AG09309 (cell line): ENCODE results near the gene TWIST1.

Experiments
- DNase-seq: peaks from one replicate; pipeline ENCODE4 v3.0.0-alpha.2; 2010; ENCODE audit warnings: low read depth
- H3K4me3 ChIP-seq: 2 replicates; pipeline ENCODE4 v1.5.1; 2011; ENCODE audit warnings: mild to moderate bottlenecking, low read depth, low read length, moderate library complexity; ENCODE audit not compliant: control insufficient read depth
- TF ChIP-seq, protein P1 (sequence below): IDR thresholded peaks from 2 replicates; pipeline ENCODE4 v1.5.1; 2011; ENCODE audit warnings: mild to moderate bottlenecking, low read depth, low read length, inconsistent platforms; ENCODE audit not compliant: insufficient read depth, control insufficient read depth; ENCODE audit errors: missing control alignments

Gene TWIST1

DNA sequence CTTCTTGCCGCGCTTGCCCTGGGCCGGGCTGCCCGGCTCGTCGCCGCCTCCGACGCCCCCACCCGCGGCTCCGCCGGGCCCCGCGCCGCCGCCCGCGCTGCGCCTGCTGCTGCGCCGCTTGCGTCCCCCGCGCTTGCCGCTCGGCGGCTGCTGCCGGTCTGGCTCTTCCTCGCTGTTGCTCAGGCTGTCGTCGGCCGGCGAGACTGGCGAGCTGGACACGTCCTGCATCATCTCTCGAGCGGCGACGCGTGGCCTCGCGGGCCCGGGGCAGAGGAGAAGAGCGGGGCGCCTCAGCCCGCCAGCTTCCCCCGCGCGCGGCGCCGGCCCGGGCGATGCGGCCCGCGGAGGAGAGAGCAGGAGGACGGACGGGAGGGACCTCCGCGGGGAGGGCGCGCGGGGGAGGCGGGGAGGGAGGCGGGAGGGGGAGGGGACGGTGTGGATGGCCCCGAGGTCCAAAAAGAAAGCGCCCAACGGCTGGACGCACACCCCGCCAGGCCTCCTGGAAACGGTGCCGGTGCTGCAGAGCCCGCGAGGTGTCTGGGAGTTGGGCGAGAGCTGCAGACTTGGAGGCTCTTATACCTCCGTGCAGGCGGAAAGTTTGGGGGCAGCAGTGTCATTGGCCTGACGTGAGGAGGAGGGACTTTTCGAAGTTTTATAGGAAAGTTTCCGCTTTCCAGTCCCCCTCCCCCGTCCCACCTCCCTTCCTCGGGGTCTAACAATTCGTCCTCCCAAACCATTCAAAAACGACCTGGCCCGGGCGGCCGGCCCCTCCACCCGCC, at the start of gene TWIST1:
Gene TWIST1, minus strand, starts transcription at position 546 of the 779 bp plus-strand sequence. Its CDS starts 315 bp downstream, at position 231.
- DNase-seq, result peak; percentile 96
- TF ChIP-seq, protein P1, sequence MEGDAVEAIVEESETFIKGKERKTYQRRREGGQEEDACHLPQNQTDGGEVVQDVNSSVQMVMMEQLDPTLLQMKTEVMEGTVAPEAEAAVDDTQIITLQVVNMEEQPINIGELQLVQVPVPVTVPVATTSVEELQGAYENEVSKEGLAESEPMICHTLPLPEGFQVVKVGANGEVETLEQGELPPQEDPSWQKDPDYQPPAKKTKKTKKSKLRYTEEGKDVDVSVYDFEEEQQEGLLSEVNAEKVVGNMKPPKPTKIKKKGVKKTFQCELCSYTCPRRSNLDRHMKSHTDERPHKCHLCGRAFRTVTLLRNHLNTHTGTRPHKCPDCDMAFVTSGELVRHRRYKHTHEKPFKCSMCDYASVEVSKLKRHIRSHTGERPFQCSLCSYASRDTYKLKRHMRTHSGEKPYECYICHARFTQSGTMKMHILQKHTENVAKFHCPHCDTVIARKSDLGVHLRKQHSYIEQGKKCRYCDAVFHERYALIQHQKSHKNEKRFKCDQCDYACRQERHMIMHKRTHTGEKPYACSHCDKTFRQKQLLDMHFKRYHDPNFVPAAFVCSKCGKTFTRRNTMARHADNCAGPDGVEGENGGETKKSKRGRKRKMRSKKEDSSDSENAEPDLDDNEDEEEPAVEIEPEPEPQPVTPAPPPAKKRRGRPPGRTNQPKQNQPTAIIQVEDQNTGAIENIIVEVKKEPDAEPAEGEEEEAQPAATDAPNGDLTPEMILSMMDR, result no peak
- H3K4me3 ChIP-seq, result peak within 1 kb of the TSS; percentile 95

DNA sequence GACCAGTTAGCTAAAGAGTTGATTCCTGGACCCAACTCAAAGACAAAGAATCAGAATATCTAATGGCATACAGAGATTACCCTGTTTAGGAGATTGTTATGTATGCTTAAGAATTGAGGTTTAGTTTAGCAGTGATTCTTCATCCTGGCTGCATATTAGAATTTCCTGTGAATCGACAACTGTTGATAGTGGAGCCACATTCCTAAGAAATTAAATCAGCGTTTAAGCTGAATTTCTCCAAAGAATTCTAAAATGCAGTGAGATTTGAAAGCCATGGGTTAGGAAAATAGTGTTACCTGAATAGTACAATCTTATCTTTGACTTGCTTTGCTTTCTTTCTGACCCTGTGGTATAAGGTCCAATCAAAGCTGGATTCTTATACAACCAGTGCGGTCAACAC, 44.2 kb upstream of the TWIST1 start:
- no peak overlapping the region for H3K4me3 ChIP-seq
- TF ChIP-seq, protein P1, result no peak
- no peak for DNase-seq

DNA sequence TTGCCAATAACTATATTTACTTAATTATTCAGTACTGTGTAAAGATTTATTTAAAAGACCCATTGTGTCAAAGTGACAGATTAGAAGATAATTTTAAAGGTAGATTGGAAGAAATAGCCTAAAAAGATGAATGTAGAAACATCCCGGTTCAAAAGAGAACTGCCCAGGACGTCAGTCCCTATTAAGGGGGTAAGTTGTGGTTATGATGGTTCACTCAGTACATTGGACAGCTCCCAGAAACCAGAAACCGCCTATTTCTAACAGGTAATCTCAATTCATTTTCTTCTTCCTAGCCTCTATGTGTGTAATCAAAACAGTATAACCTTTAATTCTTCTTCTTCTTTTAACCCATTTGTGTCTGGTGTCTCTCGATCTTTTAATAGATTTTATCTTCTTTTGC, 29.3 kb upstream of the TWIST1 start:
- TF ChIP-seq, protein P1, result no peak
- no peak for DNase-seq
- H3K4me3 ChIP-seq, result no peak overlapping the region

GRCh38 chr7:19145434-19146115, 28.1 kb upstream of the TWIST1 start:
- DNase-seq, result no peak
- H3K4me3 ChIP-seq, result no peak overlapping the region
- TF ChIP-seq, protein P1, result no peak

DNA sequence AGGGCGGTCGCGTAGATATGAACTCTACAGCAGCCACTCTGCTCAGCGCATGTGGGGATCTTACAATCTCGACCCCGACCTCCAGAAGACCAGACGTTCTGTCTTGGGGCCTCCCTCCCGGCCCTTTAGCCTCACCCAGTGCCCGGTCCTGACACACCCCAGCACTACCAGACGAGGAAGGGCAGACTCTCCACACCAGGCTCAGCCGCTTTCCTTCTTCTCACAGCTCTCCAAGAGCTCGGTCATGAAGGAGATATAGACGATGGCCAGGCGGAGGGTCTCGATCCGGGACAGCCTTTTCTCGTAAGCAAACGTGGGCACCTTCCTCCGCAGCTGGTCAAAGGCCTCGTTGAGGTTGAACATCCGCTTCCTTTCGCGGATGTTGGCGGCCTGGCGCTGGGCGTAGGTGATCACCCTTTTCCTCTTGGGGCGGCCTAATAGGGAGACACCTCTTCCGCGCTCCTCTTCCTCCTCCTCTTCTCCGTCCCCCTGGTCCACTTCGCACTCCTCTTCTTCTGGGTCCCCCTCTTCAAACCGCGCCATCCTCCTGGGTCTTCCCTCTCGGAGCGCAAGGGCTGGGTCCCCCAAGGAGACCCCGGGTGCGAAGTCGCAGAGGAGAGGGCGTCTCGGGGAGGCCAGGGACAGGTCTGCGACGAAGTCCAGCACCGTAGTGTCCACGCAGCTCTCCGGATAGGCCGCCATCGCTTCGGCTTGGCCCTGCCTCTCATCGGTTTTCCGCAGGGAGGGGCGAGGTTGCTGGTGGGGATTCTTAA, 27.4 kb upstream of the TWIST1 start, which contains the start of gene FERD3L:
Gene FERD3L, minus strand, starts transcription at position 761 of the 773 bp plus-strand sequence. Its CDS starts 59 bp downstream, at position 702.
- H3K4me3 ChIP-seq, result peak within 1 kb of the TSS; percentile 13
- no peak for DNase-seq
- TF ChIP-seq, protein P1, result no peak

- TF ChIP-seq, protein P1, result no peak
- H3K4me3 ChIP-seq, result peak overlapping the region; percentile 13
- no peak for DNase-seq
Observed at GRCh38 chr7:19143881-19144574, 26.6 kb upstream of the TWIST1 start.
